ENCODE data around the gene NAMPT.
"Not testable (repeated sequence)": the region's sequence is repeated elsewhere in the genome, so short reads cannot be mapped to it uniquely, and the experiment has no call there.

NAMPT gene

GRCh38 chr7:106220307-106220706, 64.5 kb downstream of the NAMPT start:
- Histone ChIP-seq H3K4me3 (no peak overlapping the region), H3K27me3 (ENCODE audit: low read depth) (peaks cover 9% of the 10 kb centered on the region), H3K9me3 (no peaks in the 10 kb centered on the region), H3K36me3 (replicated peaks) (no peaks in the 10 kb centered on the region), H3K4me1 (no peaks in the 10 kb centered on the region)
- in situ Hi-C loops (cut with MboI; ENCODE audit: low sequenced_read_pairs) = no loop called here
- no peak for DNase-seq (ENCODE audit: low spot score in 2 of 2)

- in situ Hi-C loops (cut with MboI; ENCODE audit: low sequenced_read_pairs) = no loop called here
Measured at GRCh38 chr7:106219170-106219569, 65.6 kb downstream of the NAMPT start.

GRCh38 chr7:106218546-106218945, 66.2 kb downstream of the NAMPT start:
- no peak for DNase-seq (ENCODE audit: low spot score in 2 of 2)
- Histone ChIP-seq H3K4me3 (no peak overlapping the region), H3K27me3 (ENCODE audit: low read depth) (peaks cover 9% of the 10 kb centered on the region), H3K4me1 (no peaks in the 10 kb centered on the region), H3K36me3 (replicated peaks) (no peaks in the 10 kb centered on the region), H3K9me3 (no peaks in the 10 kb centered on the region)
- in situ Hi-C loops (cut with MboI; ENCODE audit: low sequenced_read_pairs) = no loop called here

More at GRCh38 chr7:106219170-106219569, 65.6 kb downstream of the NAMPT start:
- no peaks in the 10 kb centered on the region for H3K4me1 ChIP-seq
- H3K9me3 ChIP-seq = no peaks in the 10 kb centered on the region
- H3K4me3 ChIP-seq = no peak overlapping the region
- no peaks in the 10 kb centered on the region for H3K36me3 ChIP-seq (replicated peaks)
- peaks cover 9% of the 10 kb centered on the region for H3K27me3 ChIP-seq (ENCODE audit: low read depth)
- DNase-seq (ENCODE audit: low spot score in 2 of 2) = no peak

GRCh38 chr7:106216923-106217542, 67.8 kb downstream of the NAMPT start:
- peaks cover 9% of the 10 kb centered on the region for H3K27me3 ChIP-seq (ENCODE audit: low read depth)
- DNase-seq (ENCODE audit: low spot score in 2 of 2) = no peak
- H3K4me3 ChIP-seq = no peak overlapping the region
- no peaks in the 10 kb centered on the region for H3K9me3 ChIP-seq
- in situ Hi-C loops (cut with MboI; ENCODE audit: low sequenced_read_pairs) = no loop called here
- no peaks in the 10 kb centered on the region for H3K36me3 ChIP-seq (replicated peaks)
- H3K4me1 ChIP-seq = no peaks in the 10 kb centered on the region

- Histone ChIP-seq H3K27me3 (ENCODE audit: low read depth) (peaks cover 9% of the 10 kb centered on the region), H3K36me3 (replicated peaks) (no peaks in the 10 kb centered on the region), H3K4me1 (no peaks in the 10 kb centered on the region), H3K9me3 (no peaks in the 10 kb centered on the region), H3K4me3 (no peak overlapping the region)
- DNase-seq (ENCODE audit: low spot score in 2 of 2) = no peak
- in situ Hi-C loops (cut with MboI; ENCODE audit: low sequenced_read_pairs) = no loop called here
Measured at GRCh38 chr7:106216517-106216922, 68.3 kb downstream of the NAMPT start.

- Histone ChIP-seq H3K9me3 (no peaks in the 10 kb centered on the region), H3K27me3 (ENCODE audit: low read depth) (peaks cover 9% of the 10 kb centered on the region), H3K36me3 (replicated peaks) (no peaks in the 10 kb centered on the region), H3K4me1 (no peaks in the 10 kb centered on the region), H3K4me3 (no peak overlapping the region)
- DNase-seq (ENCODE audit: low spot score in 2 of 2) = no peak
- in situ Hi-C loops (cut with MboI; ENCODE audit: low sequenced_read_pairs) = no loop called here
Measured at GRCh38 chr7:106215868-106216516, 68.8 kb downstream of the NAMPT start.

GRCh38 chr7:106208944-106209343, 75.8 kb downstream of the NAMPT start:
- H3K27me3 ChIP-seq (ENCODE audit: low read depth); H3K9me3 ChIP-seq; H3K4me1 ChIP-seq; H3K4me3 ChIP-seq; H3K36me3 ChIP-seq (replicated peaks); DNase-seq (ENCODE audit: low spot score in 2 of 2); in situ Hi-C loops (cut with MboI; ENCODE audit: low sequenced_read_pairs): not testable (repeated sequence)

- in situ Hi-C loops (cut with MboI; ENCODE audit: low sequenced_read_pairs) = no loop called here
- no peak overlapping the region for H3K4me3 ChIP-seq
Measured at GRCh38 chr7:106206826-106207541, 77.8 kb downstream of the NAMPT start.

GRCh38 chr7:106205621-106206222, 79.1 kb downstream of the NAMPT start:
- DNase-seq (ENCODE audit: low spot score in 2 of 2) = no peak
- no peaks in the 10 kb centered on the region for H3K4me1 ChIP-seq
- in situ Hi-C loops (cut with MboI; ENCODE audit: low sequenced_read_pairs) = no loop called here
- no peaks in the 10 kb centered on the region for H3K9me3 ChIP-seq
- H3K27me3 ChIP-seq (ENCODE audit: low read depth) = peaks cover 2% of the 10 kb centered on the region; the same call in 1 of the 2 replicates
- no peaks in the 10 kb centered on the region for H3K36me3 ChIP-seq (replicated peaks)
- H3K4me3 ChIP-seq = no peak overlapping the region

More at GRCh38 chr7:106206826-106207541, 77.8 kb downstream of the NAMPT start:
- no peaks in the 10 kb centered on the region for H3K4me1 ChIP-seq
- H3K36me3 ChIP-seq (replicated peaks) = no peaks in the 10 kb centered on the region
- DNase-seq (ENCODE audit: low spot score in 2 of 2) = no peak
- H3K9me3 ChIP-seq = no peaks in the 10 kb centered on the region
- H3K27me3 ChIP-seq (ENCODE audit: low read depth) = peaks cover 2% of the 10 kb centered on the region; the same call in 1 of the 2 replicates

- DNase-seq (ENCODE audit: low spot score in 2 of 2) = no peak
- in situ Hi-C loops (cut with MboI; ENCODE audit: low sequenced_read_pairs) = no loop called here
- no peaks in the 10 kb centered on the region for H3K9me3 ChIP-seq
- no peak overlapping the region for H3K4me3 ChIP-seq
- no peaks in the 10 kb centered on the region for H3K36me3 ChIP-seq (replicated peaks)
- H3K27me3 ChIP-seq (ENCODE audit: low read depth) = peaks cover 7% of the 10 kb centered on the region
- H3K4me1 ChIP-seq = no peaks in the 10 kb centered on the region
Measured at GRCh38 chr7:106203473-106203872, 81.3 kb downstream of the NAMPT start.

GRCh38 chr7:106201164-106201563, 83.6 kb downstream of the NAMPT start:
- H3K36me3 ChIP-seq (replicated peaks) = no peaks in the 10 kb centered on the region
- H3K4me3 ChIP-seq = no peak overlapping the region
- DNase-seq (ENCODE audit: low spot score in 2 of 2) = no peak
- in situ Hi-C loops (cut with MboI; ENCODE audit: low sequenced_read_pairs) = no loop called here
- H3K9me3 ChIP-seq = no peaks in the 10 kb centered on the region
- peaks cover 5% of the 10 kb centered on the region; the same call in 1 of the 2 replicates for H3K27me3 ChIP-seq (ENCODE audit: low read depth)
- H3K4me1 ChIP-seq = no peaks in the 10 kb centered on the region

GRCh38 chr7:106199813-106200364, 84.9 kb downstream of the NAMPT start:
- no peaks in the 10 kb centered on the region for H3K36me3 ChIP-seq (replicated peaks)
- DNase-seq (ENCODE audit: low spot score in 2 of 2) = no peak
- in situ Hi-C loops (cut with MboI; ENCODE audit: low sequenced_read_pairs) = loop anchor here (25.0 kb wide), 1 partner anchor 537 kb away; no protein-coding TSS in a partner anchor

GRCh38 chr7:106199024-106199423, 85.8 kb downstream of the NAMPT start:
- H3K9me3 ChIP-seq = no peaks in the 10 kb centered on the region
- no peak overlapping the region for H3K4me3 ChIP-seq
- no peaks in the 10 kb centered on the region for H3K36me3 ChIP-seq (replicated peaks)
- DNase-seq (ENCODE audit: low spot score in 2 of 2) = no peak
- in situ Hi-C loops (cut with MboI; ENCODE audit: low sequenced_read_pairs) = loop anchor here (25.0 kb wide), 1 partner anchor 538 kb away; no protein-coding TSS in a partner anchor
- peaks cover 5% of the 10 kb centered on the region; the same call in 1 of the 2 replicates for H3K27me3 ChIP-seq (ENCODE audit: low read depth)
- no peaks in the 10 kb centered on the region for H3K4me1 ChIP-seq

More at GRCh38 chr7:106199813-106200364, 84.9 kb downstream of the NAMPT start:
- no peaks in the 10 kb centered on the region for H3K4me1 ChIP-seq
- peaks cover 5% of the 10 kb centered on the region; the same call in 1 of the 2 replicates for H3K27me3 ChIP-seq (ENCODE audit: low read depth)
- no peaks in the 10 kb centered on the region for H3K9me3 ChIP-seq
- H3K4me3 ChIP-seq = no peak overlapping the region

All from HAP-1 (cell line).